T-helper 1 cell treated with Interleukin-12 subunit alpha and Interleukin-12 subunit beta and Interleukin-4 antibody, amounts not matched to agents 30 μg/mL and 1 μg/mL, for 36 hours (primary cell): ENCODE measurements around the gene AHCYL1.

ENCODE experiments used
- H3K27ac Mint-ChIP-seq: one replicate; pipeline ENCODE4 v1.8.0; 2021; ENCODE audit warnings: mild to moderate bottlenecking, mixed read lengths
- H3K27me3 Mint-ChIP-seq: one replicate; pipeline ENCODE4 v1.8.0; 2021; ENCODE audit warnings: low read depth, mixed read lengths
- H3K36me3 Mint-ChIP-seq: one replicate; pipeline ENCODE4 v1.8.0; 2021; ENCODE audit warnings: low read depth, mixed read lengths
- H3K4me1 Mint-ChIP-seq: one replicate; pipeline ENCODE4 v1.8.0; 2021; ENCODE audit warnings: low read depth, mixed read lengths
- H3K4me3 Mint-ChIP-seq: one replicate; pipeline ENCODE4 v1.8.0; 2021; ENCODE audit warnings: mild to moderate bottlenecking, moderate library complexity, mixed read lengths
- H3K9me3 Mint-ChIP-seq: one replicate; pipeline ENCODE4 v1.8.0; 2021; ENCODE audit warnings: mixed read lengths

AHCYL1 gene

DNA sequence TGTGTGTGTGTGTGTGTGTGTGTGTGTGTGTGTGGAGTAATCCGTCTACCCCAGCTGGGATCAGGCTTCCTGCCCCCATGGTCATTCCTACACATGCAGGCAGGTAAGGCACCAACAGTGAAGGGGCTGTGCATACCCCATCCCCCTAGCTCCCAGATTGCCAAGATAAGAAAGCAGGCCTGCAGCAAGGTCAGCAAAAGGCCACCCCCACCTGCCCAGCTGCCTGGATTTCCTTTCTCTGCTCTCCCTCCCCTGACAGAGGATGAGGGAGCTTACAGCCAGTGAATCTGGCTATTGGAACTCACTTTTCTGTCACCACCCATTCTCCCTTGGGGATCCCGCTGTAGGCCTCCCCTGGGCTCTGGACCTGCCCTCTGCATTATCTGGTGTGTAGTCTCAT is 78.0 kb downstream of the AHCYL1 start:
- H3K4me3 Mint-ChIP-seq, result no peak overlapping the region
- H3K36me3 Mint-ChIP-seq, result peaks cover 6% of the 10 kb centered on the region
- H3K27ac Mint-ChIP-seq, result no peak overlapping the region
- H3K4me1 Mint-ChIP-seq, result peaks cover 1% of the 10 kb centered on the region
- peaks cover 23% of the 10 kb centered on the region for H3K27me3 Mint-ChIP-seq
- no peaks in the 10 kb centered on the region for H3K9me3 Mint-ChIP-seq

GRCh38 chr1:110063781-110064180 is 79.2 kb downstream of the AHCYL1 start:
- Mint-ChIP-seq H3K36me3 (peaks cover 4% of the 10 kb centered on the region), H3K27ac (no peak overlapping the region), H3K4me3 (no peak overlapping the region), H3K27me3 (peaks cover 34% of the 10 kb centered on the region), H3K9me3 (no peaks in the 10 kb centered on the region), H3K4me1 (peaks cover 5% of the 10 kb centered on the region)

DNA sequence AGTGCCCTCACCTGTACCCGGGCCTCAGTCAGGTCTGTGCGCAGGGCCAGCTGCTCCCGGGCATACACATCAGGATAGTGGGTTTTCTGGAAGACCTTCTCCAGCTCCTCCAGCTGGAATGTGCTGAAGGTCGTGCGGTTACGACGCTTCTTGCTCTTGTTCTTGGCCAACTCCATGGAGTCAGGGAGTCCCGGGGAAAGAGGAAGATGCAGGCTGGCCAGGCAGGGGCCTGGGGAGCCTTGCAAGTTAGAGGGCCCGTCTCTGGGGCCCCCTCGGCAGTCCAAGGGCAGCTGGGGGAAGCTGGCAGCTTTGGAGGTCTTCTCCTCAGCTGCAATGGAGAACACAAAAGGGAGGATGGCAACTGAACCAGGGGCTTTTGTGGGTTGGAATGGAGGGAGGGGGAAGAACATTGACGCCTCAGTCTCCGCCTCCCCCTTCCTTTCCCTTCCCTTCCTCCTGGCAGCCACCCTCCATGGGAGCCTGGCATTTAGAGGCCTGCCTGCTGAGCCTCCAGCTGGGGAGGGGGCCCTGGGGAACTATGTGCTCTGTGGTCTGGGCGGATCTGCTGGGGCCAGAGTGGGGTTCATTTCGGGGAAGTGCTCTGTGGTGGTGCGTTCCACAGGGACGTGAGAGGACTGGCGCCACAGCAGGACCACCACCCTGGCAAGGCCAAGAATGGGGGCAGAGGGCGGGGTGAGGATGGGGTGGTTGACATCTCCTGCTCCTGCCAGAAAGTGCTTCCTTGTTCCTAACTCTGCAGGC is 80.2 kb downstream of the AHCYL1 start:
- peaks cover 4% of the 10 kb centered on the region for H3K36me3 Mint-ChIP-seq
- H3K9me3 Mint-ChIP-seq, result no peaks in the 10 kb centered on the region
- peaks cover 43% of the 10 kb centered on the region for H3K27me3 Mint-ChIP-seq
- H3K4me3 Mint-ChIP-seq, result no peak overlapping the region
- H3K27ac Mint-ChIP-seq, result no peak overlapping the region
- peaks cover 5% of the 10 kb centered on the region for H3K4me1 Mint-ChIP-seq

DNA sequence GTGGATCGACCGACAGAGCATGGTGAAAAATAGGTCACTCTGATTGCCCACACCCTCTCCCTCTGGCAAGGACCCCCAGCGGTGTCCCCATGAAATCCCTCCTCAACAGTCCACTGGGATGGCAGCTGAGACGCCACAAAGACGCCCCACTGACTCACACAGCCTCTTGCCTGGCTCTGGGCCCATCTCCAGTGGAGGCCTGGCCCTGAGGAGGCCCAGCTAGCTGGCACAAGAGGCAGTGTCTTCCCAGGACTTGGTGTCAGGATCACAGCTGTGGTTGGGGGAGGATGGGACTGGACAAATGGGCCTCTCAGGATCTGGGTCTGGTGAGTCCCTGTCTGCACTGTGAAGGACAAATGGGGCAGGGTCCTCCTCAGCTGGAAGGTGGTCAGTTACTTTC is 81.3 kb downstream of the AHCYL1 start:
- Mint-ChIP-seq H3K4me1 (peaks cover 4% of the 10 kb centered on the region), H3K27ac (no peak overlapping the region), H3K9me3 (no peaks in the 10 kb centered on the region), H3K27me3 (peaks cover 49% of the 10 kb centered on the region), H3K4me3 (no peak overlapping the region), H3K36me3 (peaks cover 2% of the 10 kb centered on the region)

DNA sequence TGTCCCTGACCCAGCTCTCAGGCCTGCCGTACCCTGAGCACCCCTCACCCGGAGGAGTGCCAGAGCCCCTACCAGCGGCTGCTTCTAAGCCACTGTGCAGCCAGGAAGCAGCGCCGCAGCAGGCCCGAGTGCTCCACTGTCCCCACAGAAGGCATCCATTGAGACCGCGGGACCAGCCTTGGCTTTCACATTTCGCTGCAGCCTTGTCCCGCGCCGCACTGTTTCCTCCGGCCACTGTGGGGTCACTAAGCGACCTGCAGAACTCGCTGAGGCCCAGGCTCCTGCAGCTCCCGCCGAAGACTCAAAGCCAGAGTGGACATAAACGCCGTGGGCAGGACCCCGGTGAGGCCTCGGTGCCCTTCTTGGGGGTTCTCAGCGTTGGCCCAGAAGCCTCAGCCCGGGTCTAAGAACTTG is 82.9 kb downstream of the AHCYL1 start:
- Mint-ChIP-seq H3K27me3 (peaks cover 66% of the 10 kb centered on the region), H3K4me1 (peaks cover 4% of the 10 kb centered on the region), H3K36me3 (peaks cover 2% of the 10 kb centered on the region), H3K9me3 (no peaks in the 10 kb centered on the region), H3K4me3 (no peak overlapping the region), H3K27ac (no peak overlapping the region)

DNA sequence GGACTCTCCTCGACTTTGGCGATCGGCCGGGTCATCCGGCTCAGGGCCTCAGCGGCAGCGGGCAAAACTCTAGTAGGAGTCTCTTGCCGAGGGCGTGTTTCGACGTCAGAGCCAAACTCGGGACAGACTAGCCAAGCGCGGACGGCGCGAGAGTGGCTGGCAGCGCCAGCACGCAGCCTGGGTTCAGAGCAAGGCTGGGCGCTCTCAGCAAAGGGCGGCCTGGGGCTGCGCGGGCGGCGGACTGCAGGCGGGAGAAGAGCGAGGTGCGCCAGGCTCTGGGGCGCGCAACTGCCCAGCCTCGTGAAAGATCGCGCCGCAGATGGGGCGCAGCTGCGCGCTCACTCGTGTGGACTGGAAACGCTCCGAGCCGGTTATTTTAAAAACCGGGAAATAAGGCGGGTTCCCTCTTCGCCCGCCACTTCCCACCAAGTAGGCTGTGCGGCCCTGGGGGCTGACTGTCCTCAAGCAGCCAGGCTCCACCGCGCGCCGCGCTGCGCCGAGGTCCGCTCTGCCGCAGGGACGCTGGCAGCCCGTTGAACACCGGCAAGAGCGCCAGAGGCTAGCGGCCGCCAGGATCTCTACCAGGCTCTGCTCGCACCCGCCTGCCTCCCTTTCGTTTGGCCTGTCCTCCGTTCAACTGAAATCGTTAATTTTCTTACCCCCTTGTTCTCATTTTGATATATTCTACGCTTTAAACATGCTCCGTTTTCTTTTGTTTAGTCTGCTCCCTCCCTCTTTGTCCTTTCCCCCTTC is 83.5 kb downstream of the AHCYL1 start:
- Mint-ChIP-seq H3K27me3 (peaks cover 71% of the 10 kb centered on the region), H3K36me3 (peaks cover 2% of the 10 kb centered on the region), H3K27ac (peak overlapping the region; percentile 23), H3K4me1 (peaks cover 4% of the 10 kb centered on the region), H3K4me3 (peak overlapping the region; percentile 37), H3K9me3 (no peaks in the 10 kb centered on the region)

GRCh38 chr1:110068646-110069403 is 84.3 kb downstream of the AHCYL1 start:
- H3K27ac Mint-ChIP-seq, result peak overlapping the region; percentile 23
- H3K36me3 Mint-ChIP-seq, result peaks cover 2% of the 10 kb centered on the region
- H3K4me3 Mint-ChIP-seq, result peak overlapping the region; percentile 37
- H3K9me3 Mint-ChIP-seq, result no peaks in the 10 kb centered on the region
- peaks cover 77% of the 10 kb centered on the region for H3K27me3 Mint-ChIP-seq
- peaks cover 4% of the 10 kb centered on the region for H3K4me1 Mint-ChIP-seq

DNA sequence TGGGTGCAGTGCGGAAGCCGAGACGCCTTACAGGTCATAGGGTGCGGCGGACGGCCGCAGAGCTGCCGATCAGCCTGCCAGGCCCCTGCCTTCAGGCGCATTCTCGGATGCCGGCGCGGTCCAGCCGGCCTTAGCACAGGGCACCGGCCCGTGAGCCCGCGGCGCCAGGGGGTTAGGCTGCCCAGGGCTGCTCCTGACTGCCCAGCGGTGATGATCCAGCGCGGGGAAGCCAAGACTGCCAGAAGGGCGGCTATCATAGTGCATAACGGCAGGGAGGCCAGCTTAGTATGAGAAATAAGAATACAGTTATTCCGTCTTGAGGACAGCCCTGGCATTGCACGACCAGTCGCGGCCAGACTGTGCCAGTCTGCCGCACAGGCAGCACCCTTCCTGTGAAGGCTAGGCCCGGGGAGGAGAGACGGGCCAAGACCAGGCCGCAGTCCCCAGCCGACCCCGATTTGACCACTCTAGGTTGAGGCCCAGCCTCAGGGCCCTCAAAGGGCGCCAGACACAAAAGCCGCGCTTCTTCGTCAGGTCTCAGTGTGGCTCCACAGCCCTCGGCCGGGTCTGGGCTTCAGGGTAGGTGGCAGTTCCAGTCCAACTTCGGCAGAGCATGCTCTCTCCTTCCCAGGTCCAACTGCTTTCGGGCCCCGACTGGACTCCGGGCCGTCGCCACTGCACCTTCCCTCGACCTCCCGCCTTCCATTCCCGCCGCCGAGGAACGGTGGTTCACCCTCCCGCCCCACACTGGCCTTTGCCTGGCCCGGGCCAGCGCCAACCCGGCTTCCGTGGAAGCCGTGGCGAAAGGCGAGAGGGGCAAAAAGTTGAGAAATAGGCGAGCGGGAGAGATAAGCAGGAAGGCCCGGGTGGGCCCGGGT is 85.1 kb downstream of the AHCYL1 start:
- Mint-ChIP-seq H3K9me3 (no peaks in the 10 kb centered on the region), H3K27me3 (peaks cover 85% of the 10 kb centered on the region), H3K27ac (no peak overlapping the region), H3K36me3 (peaks cover 2% of the 10 kb centered on the region), H3K4me3 (no peak overlapping the region), H3K4me1 (peaks cover 4% of the 10 kb centered on the region)

- peaks cover 4% of the 10 kb centered on the region for H3K4me1 Mint-ChIP-seq
- no peak overlapping the region for H3K4me3 Mint-ChIP-seq
- no peaks in the 10 kb centered on the region for H3K9me3 Mint-ChIP-seq
- H3K27me3 Mint-ChIP-seq, result peaks cover 85% of the 10 kb centered on the region
- H3K36me3 Mint-ChIP-seq, result peaks cover 2% of the 10 kb centered on the region
- H3K27ac Mint-ChIP-seq, result no peak overlapping the region
These were observed 85.7 kb downstream of the AHCYL1 start for GRCh38 chr1:110070282-110070669.

- Mint-ChIP-seq H3K4me3 (no peak within 1 kb of the TSS), H3K4me1 (peaks cover 4% of the 10 kb centered on the region), H3K36me3 (peaks cover 2% of the 10 kb centered on the region), H3K27ac (no peak within 1 kb of the TSS), H3K27me3 (peaks cover 88% of the 10 kb centered on the region), H3K9me3 (no peaks in the 10 kb centered on the region)
These were observed 86.2 kb downstream of the AHCYL1 start, which contains the start of gene ALX3 for GRCh38 chr1:110070671-110071242. ALX3 (minus strand) TSS chr1:110070672; CDS start chr1:110070612, 60 bp downstream.
